Heart right ventricle (tissue), 16 donors: ENCODE data around the gene DTD1. TPM values are rescaled to one million over a fixed set of nuclear protein-coding genes. Genes with fewer than 3 reads are reported as not detected.

Experiments used
- ATAC-seq, 8 donors: fragments of 200-7000 bp; cut with Tn5 transposase; one replicate each; pipeline ENCODE4 v1.9.1; 2020; ENCODE audit warnings: mild to moderate bottlenecking in 8 of 8, moderate library complexity in 8 of 8, moderate number of reproducible peaks in 1 of 8
- DNase-seq, 2 donors: peaks; one replicate each; pipeline ENCODE4 v3.0.0-alpha.2; 2020
- H3K27ac ChIP-seq, 10 donors: fragments of 200-600 bp; sonication (generic) in 2 of 10; one replicate each; pipeline versions ENCODE4 v1.5.0 to v1.8.0; 2020 to 2022; ENCODE audit warnings: mild to moderate bottlenecking in 3 of 10
- H3K27me3 ChIP-seq, 7 donors: fragments of 200-600 bp; one replicate each; pipeline ENCODE4 v1.8.0; 2021 to 2022; ENCODE audit warnings: mild to moderate bottlenecking in 2 of 7
- H3K36me3 ChIP-seq, 9 donors: fragments of 200-600 bp; sonication (generic) in 1 of 9; one replicate each; pipeline versions ENCODE4 v1.5.0 to v1.8.0; 2020 to 2022; ENCODE audit warnings: mild to moderate bottlenecking in 2 of 9
- H3K4me1 ChIP-seq, 9 donors: fragments of 200-600 bp; sonication (generic) in 1 of 9; one replicate each; pipeline versions ENCODE4 v1.5.0 to v1.8.0; 2020 to 2022; ENCODE audit warnings: mild to moderate bottlenecking in 4 of 9
- H3K4me3 ChIP-seq, 10 donors: fragments of 200-600 bp; sonication (generic) in 2 of 10; one replicate each; pipeline versions ENCODE4 v1.5.0 to v1.8.0; 2020 to 2022; ENCODE audit warnings: mild to moderate bottlenecking in 7 of 10, moderate library complexity in 2 of 10
- H3K9me3 ChIP-seq, 11 donors: fragments of 200-600 bp in 10 of 11; sonication (generic) in 2 of 11; one replicate each; pipeline versions ENCODE4 v1.5.0 to v1.8.0; 2013 to 2022; ENCODE audit warnings: mild to moderate bottlenecking in 2 of 11, control low read depth in 1 of 11, moderate library complexity in 1 of 11
- WGBS, 2 donors: extraction: QIAGEN DNeasy Blood & Tissue Kit; methylation state at CpG; one replicate each; pipeline ENCODE4 v1.1.7; 2013; ENCODE audit warnings: inconsistent platforms in 1 of 2; 5-methylcytosine and 5-hydroxymethylcytosine counted together
- intact Hi-C, 10 donors: fragments of 100-400 bp; cut with DNase I; formaldehyde crosslinking; loops; one replicate each; pipeline versions ENCODE4 v1.11.1 to v1.14.2; 2022
- polyA plus RNA-seq, 2 donors: library from polyadenylated mRNA; stranded (reverse); fragments of 200-250 nt; gene quantifications; one replicate each; pipeline ENCODE4 v1.2.3, GENCODE V29; 2013
- total RNA-seq, 10 donors: library from RNA; stranded (reverse); fragmentation: NEBNext Ultra II Directional in 3 of 10; extraction: Animal tissue kit (Norgen Biotek cat#: 25700) in 3 of 10; gene quantifications; one replicate each; pipeline versions ENCODE4 v1.2.1 to v1.2.4, GENCODE V29; 2021 to 2023
- TF ChIP-seq, protein P1 (sequence below), 9 donors: fragments of 200-600 bp; sonication (generic) in 2 of 9; IDR thresholded peaks; one replicate each; pipeline versions ENCODE4 v1.5.0 to v1.8.0; 2021 to 2022; ENCODE audit warnings: antibody characterized with exemption in 9 of 9, mild to moderate bottlenecking in 5 of 9, moderate library complexity in 1 of 9
- donor health status: Arrhythmogenic right ventricular cardiomyopathy.
- donor health status: ischemic (EF 13 %, LVEDD 7.1; RV severe dilation, severe dysfunction).
- donor health status: healthy with polysubstance abuse.
- donor health status: DM: no; HTN: yes; CAD: no.
- donor health status: DM: no; HTN: no; CAD: no.
- donor health status: ischemic (EF 25% LVEDD 6.9; RV normal size, moderate dysfunction).
- donor health status: ischemic (EF 25% LVEDD 5.7; RV mildly dilated, moderate dysfunction).
- donor health status: healthy.
- donor health status: DM: yes; HTN: yes; CAD: no.
- donor health status: Ischemic cardiomyopathy.
- donor health status: ischemic (EF 35%, LVEDD 5.7; RV mildly dilated, moderate dysfunction).
- donor health status: nonischemic (EF 11% LVEDD 7.7; RV severe dilation, severe dysfunction).
- donor health status: DM: yes; HTN: yes; CAD: no.
- donor health status: PGD.
- donor health status: ischemic (EF 29% LVEDD 5.4; RV normal size, mild dysfunction).
- donor health status: nonischemic (EF 23%, LVEDD 6.1; RV moderate dilation, normal function).

Gene DTD1
- total and polyA plus RNA-seq, 12 donors: 5.2 to 31.9 (median 14.3) TPM

DNA sequence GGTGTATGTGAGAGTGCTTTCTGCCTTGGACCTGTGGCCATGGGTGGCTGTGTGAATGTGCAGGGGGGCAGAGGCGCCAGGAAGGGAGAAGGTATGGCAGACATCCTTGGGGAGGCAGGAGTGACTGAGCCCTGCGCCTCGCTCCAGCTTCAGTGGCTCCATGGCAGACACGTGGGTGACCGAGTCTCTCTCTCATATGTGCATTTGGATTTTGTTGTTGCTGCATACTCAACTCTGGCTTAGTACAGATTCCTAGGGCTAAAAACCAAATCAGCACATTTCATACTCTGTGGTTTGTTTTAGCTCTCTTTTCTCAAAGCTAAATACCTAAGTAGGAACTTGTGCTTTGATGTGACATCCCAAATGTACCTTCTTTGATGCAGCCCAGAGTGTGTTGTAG is 97.6 kb downstream of the DTD1 start:
- no peaks in the 10 kb centered on the region for H3K9me3 ChIP-seq
- no peak overlapping the region for H3K27ac ChIP-seq
- TF ChIP-seq, protein P1, sequence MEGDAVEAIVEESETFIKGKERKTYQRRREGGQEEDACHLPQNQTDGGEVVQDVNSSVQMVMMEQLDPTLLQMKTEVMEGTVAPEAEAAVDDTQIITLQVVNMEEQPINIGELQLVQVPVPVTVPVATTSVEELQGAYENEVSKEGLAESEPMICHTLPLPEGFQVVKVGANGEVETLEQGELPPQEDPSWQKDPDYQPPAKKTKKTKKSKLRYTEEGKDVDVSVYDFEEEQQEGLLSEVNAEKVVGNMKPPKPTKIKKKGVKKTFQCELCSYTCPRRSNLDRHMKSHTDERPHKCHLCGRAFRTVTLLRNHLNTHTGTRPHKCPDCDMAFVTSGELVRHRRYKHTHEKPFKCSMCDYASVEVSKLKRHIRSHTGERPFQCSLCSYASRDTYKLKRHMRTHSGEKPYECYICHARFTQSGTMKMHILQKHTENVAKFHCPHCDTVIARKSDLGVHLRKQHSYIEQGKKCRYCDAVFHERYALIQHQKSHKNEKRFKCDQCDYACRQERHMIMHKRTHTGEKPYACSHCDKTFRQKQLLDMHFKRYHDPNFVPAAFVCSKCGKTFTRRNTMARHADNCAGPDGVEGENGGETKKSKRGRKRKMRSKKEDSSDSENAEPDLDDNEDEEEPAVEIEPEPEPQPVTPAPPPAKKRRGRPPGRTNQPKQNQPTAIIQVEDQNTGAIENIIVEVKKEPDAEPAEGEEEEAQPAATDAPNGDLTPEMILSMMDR (IDR thresholded peaks at IDR 0.05): no peak
- no peak for ATAC-seq
- DNase-seq: no peak
- H3K4me3 ChIP-seq: no peak overlapping the region
- no peaks in the 10 kb centered on the region for H3K36me3 ChIP-seq
- 96 to 97% methylated on average over 5 of the region's 5 CpGs for WGBS, 2 donors
- H3K27me3 ChIP-seq: no peaks in the 10 kb centered on the region
- H3K4me1 ChIP-seq: no peaks in the 10 kb centered on the region
- intact Hi-C loops: no loop called here

DNA sequence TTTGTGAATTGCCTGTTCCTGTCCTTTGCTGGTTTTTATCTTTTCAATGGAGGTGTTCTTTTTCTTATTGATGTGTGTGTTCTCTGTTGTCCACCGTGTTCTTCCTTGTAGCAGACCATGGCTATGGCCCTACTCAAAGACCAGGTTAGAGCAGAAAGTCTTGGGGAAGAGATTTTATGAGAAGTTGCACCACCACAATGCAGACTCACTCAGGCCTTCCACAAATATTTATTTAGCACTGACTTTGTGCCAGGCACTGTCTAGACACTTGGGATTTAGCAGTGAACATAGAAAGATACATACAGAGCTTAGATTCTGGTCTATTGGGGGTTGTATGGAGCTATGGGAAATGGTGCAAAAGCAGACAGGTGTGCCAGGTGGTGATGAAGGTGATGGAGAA is 98.8 kb downstream of the DTD1 start:
- DNase-seq (no peak), ATAC-seq (no peak)
- Histone ChIP-seq H3K4me1 (no peaks in the 10 kb centered on the region), H3K36me3 (no peaks in the 10 kb centered on the region), H3K4me3 (no peak overlapping the region), H3K27ac (no peak overlapping the region), H3K9me3 (no peaks in the 10 kb centered on the region), H3K27me3 (no peaks in the 10 kb centered on the region)
- TF ChIP-seq, protein P1 (IDR thresholded peaks at IDR 0.05): no peak
- intact Hi-C loops: no loop called here
- WGBS, 2 donors: 92 to 96% methylated on average over 1 of the region's 1 CpG

DNA sequence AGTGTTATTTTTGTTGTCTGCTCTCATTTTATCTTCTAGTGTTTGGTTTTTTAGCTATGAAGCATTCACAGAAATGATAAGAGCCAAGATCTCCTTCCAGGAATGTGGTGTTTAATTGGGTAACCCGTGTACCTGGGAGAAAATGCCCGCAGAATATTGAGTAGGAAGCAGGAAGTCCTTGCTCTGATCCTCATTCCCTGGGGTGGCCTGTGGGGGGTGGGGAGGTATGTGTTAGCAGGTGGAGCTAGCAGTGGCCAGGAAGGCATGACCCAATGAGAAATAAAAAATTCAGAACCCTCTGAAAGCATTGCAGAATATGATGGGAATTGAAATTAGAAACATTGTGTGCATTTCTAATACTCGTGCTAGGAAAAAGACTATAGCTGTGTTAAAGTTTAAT is 100.8 kb downstream of the DTD1 start:
- Histone ChIP-seq H3K27ac (no peak overlapping the region), H3K36me3 (no peaks in the 10 kb centered on the region), H3K9me3 (no peaks in the 10 kb centered on the region), H3K4me1 (no peaks in the 10 kb centered on the region), H3K4me3 (no peak overlapping the region), H3K27me3 (no peaks in the 10 kb centered on the region)
- TF ChIP-seq, protein P1 (IDR thresholded peaks at IDR 0.05): no peak
- ATAC-seq: no peak
- WGBS, 2 donors: 64 to 68% methylated on average over 3 of the region's 3 CpGs
- no peak for DNase-seq
- intact Hi-C loops: no loop called here

DNA sequence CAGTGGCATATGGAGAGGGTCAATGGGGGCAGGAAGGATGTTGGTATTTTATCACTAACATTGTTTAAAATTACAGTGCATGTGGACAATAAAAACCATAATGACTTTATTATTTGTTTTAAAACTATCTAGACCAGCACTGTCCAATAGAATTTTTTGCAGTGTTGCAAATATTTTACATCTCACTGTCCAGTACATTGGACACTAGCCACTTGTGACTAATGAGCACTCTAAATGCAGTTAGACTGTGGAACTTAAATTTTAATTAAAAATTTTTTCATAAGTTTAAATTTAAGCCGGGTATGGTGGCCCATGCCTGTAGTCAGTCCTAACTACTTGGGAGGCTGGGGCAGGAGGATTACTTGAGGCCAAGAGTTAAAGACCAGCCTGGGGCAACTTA is 101.7 kb downstream of the DTD1 start:
- H3K9me3 ChIP-seq: no peaks in the 10 kb centered on the region
- DNase-seq: no peak
- no peaks in the 10 kb centered on the region for H3K36me3 ChIP-seq
- ATAC-seq: no peak
- H3K4me1 ChIP-seq: no peaks in the 10 kb centered on the region
- no peak overlapping the region for H3K4me3 ChIP-seq
- TF ChIP-seq, protein P1 (IDR thresholded peaks at IDR 0.05): no peak
- intact Hi-C loops: no loop called here
- H3K27me3 ChIP-seq: no peaks in the 10 kb centered on the region
- 98 to 100% methylated on average over 1 of the region's 1 CpG for WGBS, 2 donors
- H3K27ac ChIP-seq: no peak overlapping the region

DNA sequence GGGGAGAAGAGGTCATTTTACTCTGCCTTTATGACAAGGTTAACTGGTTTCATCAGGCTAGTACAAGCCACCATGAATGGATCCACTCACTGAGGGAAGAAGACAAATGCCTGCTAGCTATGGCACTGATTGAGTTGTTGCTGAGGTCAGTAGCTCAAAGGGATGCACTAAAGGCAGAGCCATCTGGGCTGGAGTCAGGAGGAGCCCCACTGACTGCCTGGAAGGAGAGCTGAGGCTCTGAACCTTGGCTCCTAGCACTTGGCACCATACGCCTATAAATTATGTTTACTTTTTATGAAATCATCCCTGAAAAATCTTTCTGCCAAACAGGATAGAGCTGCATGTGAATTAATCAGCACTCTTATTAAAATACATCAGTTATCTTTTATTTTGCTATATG is 104.6 kb downstream of the DTD1 start:
- Histone ChIP-seq H3K4me3 (no peak overlapping the region), H3K4me1 (no peaks in the 10 kb centered on the region), H3K9me3 (no peaks in the 10 kb centered on the region), H3K36me3 (no peaks in the 10 kb centered on the region), H3K27me3 (no peaks in the 10 kb centered on the region), H3K27ac (no peak overlapping the region)
- 76 to 85% methylated on average over 1 of the region's 1 CpG for WGBS, 2 donors
- TF ChIP-seq, protein P1 (IDR thresholded peaks at IDR 0.05): no peak
- intact Hi-C loops: no loop called here
- DNase-seq (no peak), ATAC-seq (no peak)
